GF-D8 (cell line): ENCODE data around the gene UBL4A.
A peak's percentile ranks its signal among the peaks of the same experiment; 100 is the strongest.

Source experiments
- DNase-seq: peaks from one replicate; lab custom pipeline; 2025; lab: John Stamatoyannopoulos, UW

UBL4A gene

DNA sequence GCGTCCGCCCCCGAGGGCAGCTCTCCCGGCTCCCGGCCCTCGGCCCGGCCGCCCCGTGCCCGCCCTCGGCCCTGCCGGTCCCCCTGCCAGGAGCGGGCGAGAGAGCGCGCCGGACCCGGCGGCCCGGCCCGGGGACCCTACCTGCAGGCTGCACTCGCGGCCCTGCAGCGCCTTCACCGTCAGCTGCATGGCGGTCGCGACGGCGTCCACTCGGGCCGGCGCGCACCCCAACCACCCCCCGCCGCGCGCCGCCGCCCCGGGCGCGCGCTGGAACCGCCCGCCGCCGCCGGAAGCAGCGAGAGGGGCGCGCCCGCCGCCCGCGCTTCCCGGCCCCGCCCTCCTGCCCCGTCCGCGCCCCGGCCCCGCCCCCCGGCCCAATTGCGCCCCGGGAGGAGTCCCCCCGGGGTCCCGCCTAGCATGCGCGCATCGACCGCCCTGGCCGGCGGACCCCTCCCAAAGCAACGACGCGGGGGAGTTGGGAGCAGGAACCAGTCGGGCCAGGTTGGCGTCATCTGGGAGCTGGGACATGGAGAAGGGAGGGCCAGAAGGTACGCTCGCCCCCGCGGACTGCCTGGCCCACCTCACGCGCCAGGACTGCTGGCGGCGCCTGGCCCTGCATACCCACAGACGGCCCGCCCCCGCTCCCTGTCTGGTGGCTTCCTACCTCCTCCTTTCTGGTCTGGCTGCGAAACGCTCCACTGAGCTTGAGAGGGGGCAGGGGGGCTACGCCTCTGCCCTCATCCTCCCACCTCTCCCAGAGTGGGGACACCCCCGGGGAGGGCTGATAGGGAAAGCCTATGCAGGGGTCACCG, at the start of gene UBL4A:
UBL4A (minus strand) TSS at position 220 of the 812 bp plus-strand sequence; CDS start at position 189, 31 bp downstream.
- DNase-seq: no peak

DNA sequence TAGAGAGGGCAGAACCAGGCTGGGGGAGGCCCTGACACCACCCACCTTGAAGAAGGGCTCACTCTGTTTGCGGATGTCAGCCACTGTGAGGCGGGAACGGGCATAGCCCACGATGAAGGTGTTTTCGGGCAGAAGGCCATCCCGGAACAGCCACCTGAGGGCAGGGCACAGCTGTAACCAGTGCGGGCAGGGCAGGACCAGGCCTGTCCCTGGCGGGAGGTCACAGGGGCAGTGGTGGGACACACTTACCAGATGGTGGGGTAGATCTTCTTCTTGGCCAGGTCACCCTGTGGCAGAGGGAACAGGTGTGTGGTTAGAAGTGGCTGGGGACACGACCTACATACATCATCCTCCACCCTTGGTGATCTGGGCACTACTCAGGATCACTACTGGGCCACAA, 49.5 kb upstream of the UBL4A start:
- DNase-seq: no peak

DNA sequence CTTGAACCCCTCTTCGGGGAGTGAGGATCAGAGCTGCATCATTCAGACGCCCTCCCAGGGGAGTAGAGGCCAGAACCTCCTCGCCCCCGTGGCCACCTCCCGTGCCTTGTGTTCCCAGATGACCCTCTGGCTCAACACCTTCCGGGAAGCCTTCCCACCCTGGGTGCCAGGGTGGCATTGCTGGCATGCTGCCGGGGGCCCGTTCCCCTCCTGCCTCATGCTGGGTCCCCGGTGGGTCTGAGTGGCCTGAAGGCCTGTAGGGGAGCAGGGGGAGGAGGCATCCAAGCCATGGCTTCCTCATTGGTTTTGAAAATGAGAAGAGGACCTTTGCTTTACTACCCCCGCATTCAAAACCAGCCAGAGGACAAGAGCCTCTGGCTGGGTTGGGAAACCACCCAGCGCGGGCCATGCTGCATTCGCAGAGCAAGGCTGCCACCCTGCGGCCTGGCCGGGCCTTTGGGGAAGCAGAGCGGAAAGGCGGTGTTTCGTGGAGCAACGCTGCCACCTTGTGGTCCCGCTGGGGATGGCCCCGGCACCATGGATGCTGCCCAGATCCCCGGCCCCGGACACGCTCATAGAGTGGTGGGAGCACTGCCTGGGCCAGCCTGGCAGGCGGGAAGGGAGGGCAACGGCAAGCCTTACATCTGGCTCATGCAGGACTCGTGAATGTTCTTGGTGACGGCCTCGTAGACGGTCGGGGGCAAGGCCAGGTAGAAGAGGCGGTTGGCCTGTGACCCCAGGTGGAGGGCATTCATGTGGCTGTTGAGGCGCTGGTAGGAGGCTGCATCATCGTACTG, 48.3 kb upstream of the UBL4A start:
- peak; percentile 42 for DNase-seq

DNA sequence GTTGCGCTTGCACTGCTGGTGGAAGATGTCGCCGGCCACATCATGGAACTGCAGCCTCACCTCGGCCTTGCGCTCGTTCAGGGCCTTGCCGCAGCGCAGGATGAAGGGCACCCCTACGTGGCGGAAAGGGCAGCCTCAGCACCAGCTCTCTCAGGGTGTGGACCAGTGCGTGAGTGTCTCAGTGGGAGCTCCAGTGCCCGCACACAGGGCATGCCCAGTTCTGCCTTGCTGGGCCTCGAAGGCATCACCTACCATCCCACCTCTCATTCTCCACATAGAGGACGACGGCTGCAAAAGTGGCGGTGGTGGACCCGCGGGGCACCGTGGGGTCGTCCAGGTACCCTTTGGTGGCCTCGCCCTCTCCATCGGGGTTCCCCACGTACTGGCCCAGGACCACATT, 46.3 kb upstream of the UBL4A start:
- DNase-seq: no peak

DNA sequence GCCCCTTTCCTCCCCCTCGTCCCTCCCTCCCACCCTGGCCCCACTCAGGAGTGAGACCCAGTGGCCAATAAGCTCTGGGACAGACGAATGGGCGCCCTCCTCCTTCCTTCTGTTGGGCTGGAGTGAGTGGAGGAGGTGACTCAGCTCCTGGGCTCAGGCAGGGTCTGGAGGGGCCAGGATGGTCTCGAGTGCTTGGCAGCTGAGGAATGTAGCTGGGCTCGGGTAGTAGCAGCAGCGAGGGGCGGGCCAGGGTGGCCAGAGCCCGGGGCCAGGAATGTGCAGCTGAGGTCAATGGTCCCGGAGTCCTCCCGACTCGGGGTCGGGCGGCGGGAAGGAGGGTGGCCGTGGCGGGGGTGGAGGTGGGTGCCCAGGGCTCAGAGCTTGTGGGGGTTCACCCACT, 45.2 kb upstream of the UBL4A start:
- no peak for DNase-seq

DNA sequence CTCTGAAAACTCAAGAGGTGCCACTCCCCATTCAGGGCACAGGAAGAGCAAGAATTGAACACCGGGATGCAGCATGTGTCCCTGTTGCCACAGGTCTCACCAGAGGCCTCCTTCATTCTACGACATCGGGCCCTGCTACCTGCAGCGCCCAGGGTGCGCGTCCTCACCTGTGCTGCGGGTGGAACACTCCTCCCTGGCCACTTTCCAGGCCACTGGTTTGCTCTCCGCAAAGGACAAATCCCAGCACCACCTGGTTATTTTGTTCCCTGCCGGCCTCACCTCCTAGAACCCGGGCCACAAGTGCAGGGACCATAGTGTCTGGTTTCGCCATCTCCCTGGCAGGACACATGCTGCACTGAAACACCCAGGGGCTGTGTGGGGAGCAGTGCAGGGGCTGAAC, 43.9 kb upstream of the UBL4A start:
- DNase-seq: no peak

DNA sequence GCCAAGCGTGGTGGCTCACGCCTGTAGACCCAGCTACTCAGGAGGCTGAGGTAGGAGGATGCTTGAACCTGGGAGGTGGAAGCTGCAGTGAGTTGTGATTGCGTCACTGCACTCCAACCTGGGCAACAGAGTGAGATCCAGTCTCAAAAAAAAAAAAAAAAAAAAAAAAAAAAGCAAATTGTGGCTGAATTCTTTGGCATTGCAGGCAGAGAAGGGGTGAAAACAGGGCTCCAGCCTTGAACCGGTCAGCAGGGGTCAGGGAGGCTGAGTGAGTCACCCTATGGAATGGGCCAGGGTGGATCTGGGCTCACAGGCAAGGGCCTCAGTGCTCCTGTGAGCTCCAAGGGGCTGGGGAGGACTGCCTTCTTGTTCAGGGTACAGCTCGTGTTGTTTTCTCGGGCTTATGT, 42.8 kb upstream of the UBL4A start:
- DNase-seq: no peak

DNA sequence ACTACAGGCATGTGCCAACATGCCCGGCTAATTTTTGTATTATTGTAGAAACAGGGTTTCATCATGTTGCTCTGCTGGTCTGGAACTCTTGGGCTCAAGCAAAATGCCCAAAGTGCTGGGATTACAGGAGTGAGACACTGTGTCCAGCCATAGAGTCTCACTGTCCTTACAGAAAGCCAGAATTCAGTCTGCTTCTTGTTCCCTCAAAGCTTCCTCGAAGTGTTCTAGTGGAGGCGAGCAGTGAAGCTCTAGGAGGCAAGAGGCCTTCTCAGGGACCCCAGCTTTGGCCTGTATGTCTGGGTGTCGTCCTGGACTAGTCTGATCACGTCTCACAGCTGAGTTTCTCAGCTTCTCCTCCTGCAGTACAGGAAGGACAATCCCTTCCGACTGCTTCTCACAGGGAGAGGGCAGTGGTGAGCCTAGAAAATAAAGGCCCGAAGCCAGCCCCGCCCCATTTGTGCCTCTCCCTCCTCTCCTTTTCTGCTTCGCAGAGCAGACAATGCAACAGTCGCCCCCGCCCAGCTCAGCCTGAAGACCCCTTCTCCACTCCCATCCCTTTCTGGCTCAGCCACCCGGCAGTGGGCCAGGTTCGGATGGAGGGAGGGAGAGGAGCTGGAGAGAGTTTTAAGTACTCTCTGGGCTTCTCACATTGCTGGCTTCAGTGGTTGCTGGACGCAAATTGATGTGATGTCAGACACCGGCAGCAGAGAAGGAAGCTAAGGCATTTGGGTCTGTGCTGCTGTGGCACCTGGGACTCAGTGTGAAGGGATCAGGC, 40.7 kb upstream of the UBL4A start:
- DNase-seq: peak; percentile 32

DNA sequence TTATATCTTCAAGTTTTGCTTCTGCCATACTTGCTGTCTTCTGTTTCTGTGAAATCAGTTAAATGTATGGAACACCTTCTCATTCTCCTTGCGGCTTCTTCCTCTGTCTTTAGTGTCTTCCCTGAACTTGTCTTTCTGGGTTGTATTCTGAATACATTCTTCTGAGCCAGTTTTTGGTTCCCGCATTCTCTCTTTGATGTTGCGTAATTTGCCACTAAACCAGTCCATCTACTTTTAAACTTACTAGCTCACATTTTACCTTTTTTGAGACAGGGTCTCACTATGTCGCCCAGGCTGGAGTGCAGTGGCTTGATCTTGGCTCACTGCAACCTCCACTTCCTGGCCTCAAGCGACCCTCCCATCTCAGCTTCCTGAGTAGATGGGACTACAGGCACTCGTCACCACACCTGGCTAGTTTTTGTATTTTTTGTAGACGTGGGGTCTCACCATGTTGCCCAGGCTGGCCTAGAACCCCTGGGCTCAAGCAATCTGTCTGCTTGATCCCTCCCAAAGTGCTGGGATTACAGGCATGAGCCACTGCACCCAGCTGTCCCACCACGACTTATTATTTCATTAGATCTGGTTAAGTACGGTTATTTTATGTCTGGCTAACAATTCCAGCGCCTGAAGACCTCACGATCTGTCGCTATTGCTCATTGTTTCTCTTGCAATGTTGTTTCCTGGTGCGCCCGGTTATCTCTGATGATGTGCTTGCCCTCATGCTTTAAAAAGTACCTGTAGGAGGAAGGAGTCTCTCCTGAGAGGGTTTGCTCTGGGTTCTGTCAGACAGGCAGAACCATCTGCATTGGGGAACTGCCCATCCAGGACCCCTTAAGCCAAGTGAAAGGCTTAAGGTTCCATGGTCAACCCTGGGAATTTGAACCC, 39.4 kb upstream of the UBL4A start:
- DNase-seq: no peak

DNA sequence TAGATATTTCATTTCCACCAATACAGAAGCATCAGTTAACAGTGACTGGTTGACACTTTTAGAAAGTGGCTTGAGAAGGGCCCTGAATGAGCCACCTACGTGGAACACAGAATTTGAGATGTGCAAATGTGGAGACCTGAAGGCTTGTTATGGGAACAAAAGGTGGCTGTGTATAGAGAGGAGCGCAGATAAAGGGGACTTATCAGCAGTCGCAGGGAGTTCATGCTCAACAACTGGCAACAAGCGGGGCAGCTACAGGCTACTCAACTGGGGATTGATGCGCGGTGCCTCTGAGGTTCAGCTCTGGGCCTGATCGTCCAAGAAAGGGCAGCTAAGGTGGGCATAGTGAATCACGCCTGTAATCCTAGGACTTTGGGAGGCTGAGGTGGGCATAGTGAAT, 33.0 kb upstream of the UBL4A start:
- DNase-seq: no peak

DNA sequence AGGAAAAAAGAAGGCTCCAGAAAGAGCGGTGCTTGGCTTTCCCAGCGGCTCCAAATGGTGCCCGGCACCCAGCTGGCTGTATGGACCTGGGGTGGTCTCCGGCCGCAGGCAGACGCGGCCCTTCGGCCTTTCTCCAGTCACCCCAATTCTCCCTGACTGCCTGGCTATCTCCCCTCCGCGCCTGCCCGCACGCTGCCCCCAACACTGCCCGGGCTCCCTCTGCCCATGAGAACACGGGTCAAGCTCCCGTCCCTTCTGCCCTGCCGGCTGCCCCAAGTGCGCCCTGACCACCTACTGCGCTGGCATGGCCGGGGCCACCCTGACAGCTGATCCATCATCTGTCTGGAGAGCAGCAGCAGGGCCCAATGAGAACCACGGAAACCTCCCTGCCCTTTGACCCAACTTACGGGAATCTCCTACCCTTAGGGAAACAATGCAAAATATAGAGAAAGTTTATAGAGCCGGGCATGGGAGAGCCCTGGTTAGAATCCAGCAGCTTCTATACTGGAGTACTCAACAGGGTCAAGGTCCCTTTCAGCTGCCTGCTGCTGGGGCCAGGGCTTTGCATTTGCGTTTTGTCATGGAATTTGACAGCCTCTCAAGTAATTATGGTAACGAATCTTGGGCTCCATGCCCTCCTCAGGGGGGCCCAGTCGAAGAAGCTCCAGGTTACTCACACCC, 30.8 kb upstream of the UBL4A start:
- no peak for DNase-seq

DNA sequence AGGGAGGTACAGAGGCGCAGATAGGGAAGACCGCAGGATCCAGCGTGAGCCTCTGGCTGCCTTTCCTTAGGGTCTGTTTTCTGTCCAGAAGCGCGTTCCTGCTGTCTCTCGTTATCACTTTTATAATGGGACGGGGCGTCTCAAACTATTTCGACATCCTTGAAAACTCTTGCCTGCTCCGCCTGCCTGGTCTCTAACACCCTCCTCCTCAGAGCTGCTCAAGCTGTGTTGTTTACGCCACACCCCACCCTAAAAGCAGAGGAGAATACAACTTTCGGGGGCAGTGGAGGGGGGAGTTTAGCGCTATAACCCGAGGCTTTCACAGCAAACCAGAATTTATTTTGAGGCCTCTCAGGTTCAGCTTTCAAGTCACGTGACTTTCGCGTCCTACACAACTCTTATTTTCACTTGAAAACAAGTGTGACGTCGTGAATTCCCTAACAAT, 30.3 kb upstream of the UBL4A start:
- DNase-seq: no peak

DNA sequence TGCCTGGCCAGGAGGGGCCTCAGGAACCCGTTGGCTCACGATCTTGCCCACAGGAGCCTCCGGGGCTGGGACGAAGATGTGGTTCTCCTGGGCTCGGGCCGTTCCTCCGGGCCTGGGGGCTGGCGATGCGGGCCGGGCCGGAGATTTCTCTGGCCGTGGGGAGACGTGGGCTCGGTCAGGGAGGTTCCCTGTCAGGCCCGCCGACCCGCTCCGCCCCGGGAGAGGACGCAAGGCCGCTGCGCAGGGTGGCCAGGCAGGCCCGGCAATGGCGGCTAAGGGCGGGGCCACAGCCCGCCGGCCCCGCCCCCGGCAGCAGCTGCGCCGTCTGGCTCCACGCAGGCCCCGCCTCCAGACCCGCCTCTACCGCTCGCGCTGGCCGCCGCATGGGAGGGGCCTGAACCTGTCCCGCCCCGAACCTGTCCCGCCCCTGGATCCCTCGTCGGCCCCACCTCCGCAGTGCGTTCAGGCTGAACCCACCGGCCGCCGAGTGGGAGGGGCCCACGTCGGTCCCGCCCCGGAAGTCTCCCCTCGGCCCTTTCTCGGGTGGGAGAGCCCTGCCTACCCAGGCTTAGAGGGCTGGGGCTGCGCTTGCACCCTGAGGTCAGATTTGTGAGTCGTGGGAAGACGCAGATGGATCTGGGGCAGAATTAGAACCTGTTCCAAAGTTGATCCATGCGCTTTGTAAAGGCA, 29.7 kb upstream of the UBL4A start, which contains the start of gene FAM3A:
FAM3A (minus strand) TSS at position 267 of the 690 bp plus-strand sequence. CDS start 460 bp downstream, outside the sequence.
- peak; percentile 42 for DNase-seq

DNA sequence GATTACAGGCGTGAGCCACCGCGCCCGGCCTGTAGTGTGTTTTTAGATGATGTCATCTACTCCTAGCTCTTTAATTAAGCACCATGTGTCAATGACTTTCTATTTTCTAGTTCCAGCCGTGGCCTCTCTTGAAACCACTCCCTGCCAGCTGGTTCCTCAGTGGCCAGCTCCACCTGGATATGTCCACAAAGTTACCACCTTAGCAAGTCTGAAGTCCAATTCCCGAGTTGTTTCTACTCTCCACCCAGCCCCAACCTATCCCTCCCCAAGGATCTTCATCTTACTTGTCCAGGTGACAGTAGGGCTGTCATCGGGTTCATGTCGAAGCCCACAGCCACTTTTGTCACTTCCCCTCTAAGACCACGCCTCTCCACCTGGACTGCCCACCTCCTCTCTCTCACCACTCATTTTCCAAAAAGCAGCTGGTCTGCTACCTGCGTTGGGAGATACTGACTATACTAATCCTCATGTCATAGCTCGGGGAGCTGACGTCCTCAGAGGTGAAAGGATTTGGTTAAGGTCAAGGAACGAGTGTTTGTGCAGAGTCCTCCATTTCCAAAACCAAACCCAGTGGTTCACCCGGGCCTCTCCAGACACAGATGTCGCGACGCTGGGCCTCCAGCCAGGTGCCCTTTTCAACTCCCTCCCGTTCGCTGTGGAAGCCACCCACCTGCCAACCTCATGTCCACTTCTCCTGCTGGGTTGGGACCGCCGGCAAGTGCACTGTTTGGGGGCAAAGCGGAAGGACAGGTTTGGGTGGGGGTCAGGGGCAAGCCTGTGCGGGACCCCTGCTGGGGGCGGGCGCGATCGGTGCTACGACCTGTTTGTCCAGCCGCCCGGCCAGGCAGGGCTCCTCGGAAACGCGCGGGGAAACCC, 28.9 kb upstream of the UBL4A start:
- DNase-seq: no peak

DNA sequence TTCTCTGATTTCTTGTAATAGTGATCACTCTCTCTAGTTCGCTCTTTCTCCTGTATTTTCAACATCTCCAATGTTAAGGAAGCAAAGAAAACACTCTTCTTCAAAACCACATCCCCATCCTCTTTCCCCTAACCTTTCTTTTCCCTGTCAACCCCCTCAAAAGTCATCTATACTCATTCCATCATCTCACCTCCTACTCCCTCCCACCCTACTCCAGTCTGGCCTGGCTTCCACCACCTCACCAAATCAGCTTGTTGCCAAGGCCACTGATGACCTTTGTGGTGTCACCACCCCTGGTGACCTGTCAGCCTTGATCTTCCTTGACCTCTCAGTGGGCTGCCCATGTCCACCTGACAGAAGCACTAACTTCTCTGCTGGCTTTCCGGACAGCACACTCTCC, 27.3 kb upstream of the UBL4A start:
- no peak for DNase-seq

DNA sequence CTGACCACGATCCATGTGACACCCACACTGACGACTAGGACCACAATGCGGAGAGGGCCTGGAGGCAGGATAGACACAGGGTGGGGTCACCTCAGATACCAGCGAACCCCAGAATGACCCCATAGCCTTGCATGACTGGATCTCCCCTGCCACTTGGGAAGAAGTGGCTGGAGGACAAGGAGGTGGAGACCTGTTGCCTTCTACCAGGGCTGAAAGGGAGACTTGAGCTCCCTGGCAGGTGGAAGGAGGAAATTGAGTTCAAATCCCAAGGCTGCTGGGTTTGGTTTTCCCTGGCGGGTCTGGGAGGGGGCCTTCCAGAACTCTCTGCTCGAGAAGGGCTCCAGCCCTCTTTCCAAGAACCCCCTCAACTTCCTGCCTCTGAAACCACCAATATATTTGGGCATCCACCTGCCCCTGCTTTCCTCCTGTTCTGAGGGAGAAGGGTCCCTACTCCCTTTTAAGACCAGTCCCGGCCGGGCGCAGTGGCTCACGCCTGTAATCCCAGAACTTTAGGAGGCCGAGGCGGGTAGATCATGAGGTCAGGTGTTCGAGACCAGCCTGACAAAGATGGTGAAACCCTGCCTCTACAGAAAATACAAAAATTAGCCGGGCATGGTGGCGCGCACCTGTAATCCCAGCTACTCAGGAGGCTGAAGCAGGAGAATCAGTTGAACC, 26.6 kb upstream of the UBL4A start:
- no peak for DNase-seq

DNA sequence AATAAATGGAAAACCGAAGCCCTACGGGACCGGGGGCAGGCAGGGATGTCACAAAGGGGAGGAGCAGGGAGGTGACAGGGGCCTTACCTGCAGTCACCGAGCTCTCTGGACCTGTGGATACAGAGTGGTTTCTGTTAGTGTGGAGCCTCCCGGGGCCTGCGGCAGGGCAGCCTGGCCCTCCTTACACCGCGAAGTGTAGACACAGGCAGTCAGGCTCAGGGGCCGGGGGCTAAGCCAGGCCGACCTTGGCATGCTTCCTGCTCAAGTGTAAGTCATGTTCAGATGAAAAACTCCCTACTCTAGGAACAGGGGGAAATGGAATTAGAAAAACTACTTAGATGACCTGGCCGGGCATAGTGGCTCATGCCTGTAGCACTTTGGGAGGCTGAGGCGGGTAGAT, 25.3 kb upstream of the UBL4A start:
- DNase-seq: no peak

DNA sequence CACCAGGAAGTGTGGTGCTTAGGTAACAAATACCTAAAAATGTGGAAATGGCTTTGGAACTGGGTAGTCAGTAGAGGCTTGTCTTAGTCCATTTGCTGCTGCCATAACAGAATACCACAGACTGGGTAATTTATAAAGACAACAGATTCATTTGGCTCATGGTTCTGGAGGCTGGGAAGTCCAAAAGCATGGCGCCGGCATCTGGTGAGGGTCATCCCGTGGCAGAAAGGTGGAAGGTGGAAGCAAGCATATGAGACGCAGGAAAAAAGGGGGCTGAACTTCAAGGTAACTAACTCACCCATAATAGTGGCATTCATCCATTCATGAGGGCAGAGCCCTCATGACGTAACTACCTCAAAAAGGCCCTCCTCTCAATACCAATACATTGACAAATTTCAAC, 23.0 kb upstream of the UBL4A start:
- no peak for DNase-seq

DNA sequence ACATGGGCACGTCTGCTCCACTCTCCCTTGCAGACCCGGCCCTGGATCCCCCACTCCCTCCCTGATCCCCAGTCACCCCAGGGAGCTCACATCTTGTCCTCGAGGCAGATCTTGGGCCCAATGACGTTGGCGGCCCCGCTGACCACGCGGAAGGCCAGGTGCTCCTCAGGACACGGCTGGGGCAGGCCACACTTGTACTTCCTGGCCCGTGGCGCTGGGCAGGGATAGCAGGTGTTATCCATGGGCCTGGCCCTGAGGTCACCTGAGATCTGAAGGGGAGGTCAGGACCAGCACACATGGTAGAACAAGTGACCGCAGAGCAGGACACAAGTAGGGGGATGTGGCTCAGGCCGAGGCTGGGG, 21.9 kb upstream of the UBL4A start:
- DNase-seq: no peak
